Mesodermal cell (in vitro differentiated cells): ENCODE measurements around the gene MYLIP.

Experiments used
- H3K27ac ChIP-seq: 2 replicates; pipeline ENCODE4 v1.7.0; 2013; ENCODE audit warnings: mild to moderate bottlenecking, low read depth, low read length, moderate library complexity; ENCODE audit not compliant: severe bottlenecking
- H3K36me3 ChIP-seq: 2 replicates; pipeline ENCODE4 v1.7.1; 2013; ENCODE audit warnings: mild to moderate bottlenecking, low read length, moderate library complexity; ENCODE audit not compliant: control insufficient read depth, insufficient read depth
- H3K4me1 ChIP-seq: one replicate; pipeline ENCODE4 v1.7.1; 2013; ENCODE audit warnings: mild to moderate bottlenecking, low read length; ENCODE audit not compliant: insufficient read depth, control insufficient read depth, poor library complexity, severe bottlenecking
- H3K4me3 ChIP-seq: 2 replicates; pipeline ENCODE4 v1.7.0; 2013; ENCODE audit warnings: low read length, control low read depth, mild to moderate bottlenecking; ENCODE audit not compliant: insufficient read depth, poor library complexity, severe bottlenecking; ENCODE audit errors: extremely low read depth
- H3K9me3 ChIP-seq: 2 replicates; pipeline ENCODE4 v1.7.1; 2013; ENCODE audit warnings: mild to moderate bottlenecking, low read length, moderate library complexity; ENCODE audit not compliant: control insufficient read depth
- WGBS, 2 experiments: methylation state at CpG; one replicate each; pipeline ENCODE4 v1.1.5; 2013; ENCODE audit warnings: missing lambda C conversion rate in 2 of 2; ENCODE audit not compliant: insufficient coverage in 2 of 2; 5-methylcytosine and 5-hydroxymethylcytosine counted together

Gene MYLIP

DNA sequence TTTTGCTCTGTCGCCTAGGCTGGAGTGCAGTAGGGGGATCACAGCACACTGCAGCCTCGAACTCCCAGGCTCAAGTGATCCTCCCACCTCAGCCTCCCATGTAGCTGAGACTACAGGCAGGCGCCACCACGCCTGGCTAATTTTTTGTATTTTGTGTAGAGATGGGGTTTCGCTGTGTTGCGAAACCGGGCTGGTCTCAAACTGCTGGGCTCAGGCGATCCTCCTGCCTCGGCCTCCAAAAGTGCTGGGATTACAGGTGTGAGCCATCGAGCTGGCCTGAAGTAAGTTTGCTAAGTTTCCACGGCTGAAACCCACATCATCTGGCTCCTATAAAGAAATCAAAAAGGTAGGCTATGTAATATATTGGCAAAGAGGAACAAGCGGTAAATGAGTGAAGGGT is 1.4 kb upstream of the MYLIP start:
- Histone ChIP-seq H3K36me3 (peaks cover 12% of the 10 kb centered on the region), H3K9me3 (no peaks in the 10 kb centered on the region), H3K4me3 (no peak overlapping the region), H3K27ac (no peak overlapping the region), H3K4me1 (peaks cover 3% of the 10 kb centered on the region)
- WGBS, 2 experiments: 79 to 90% methylated on average over 4 to 5 of the region's 12 CpGs

DNA sequence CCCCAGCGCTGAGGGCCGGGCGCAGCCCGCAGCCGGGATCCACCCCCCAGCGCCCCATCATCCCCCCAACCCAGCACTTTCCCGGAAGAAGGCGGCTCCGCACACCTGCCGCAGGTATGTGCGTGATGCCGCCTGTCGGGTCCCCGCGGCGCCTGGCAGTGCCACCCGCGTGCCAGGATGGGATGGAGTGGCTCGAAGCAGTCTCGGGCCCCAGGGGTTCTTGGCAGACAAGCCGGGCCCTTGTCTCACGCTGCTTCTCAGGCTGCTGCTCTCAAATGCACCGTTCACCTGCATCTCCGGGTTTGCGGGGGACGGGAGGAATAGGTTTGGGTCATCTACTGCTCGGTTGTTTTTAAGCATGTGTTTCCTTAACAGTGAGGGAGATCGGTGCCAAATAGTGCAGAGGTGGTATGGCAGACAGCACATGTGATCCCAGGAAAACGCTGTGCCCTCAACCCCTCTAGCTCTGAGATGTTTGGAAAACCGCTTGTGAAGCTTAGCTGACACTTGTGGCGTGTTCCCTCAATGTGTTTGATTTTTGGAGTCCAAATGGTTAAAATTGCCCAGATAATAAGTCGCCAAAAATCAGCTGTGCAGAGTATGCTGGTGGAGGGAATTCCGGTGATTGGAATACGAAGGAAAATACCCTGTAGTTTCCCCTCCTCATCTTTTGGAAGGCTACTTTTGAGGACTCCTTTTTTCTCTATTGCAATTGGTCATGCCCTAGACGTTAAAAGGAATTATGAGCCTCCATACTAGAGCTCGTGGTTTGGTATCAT is 926 bp downstream of the MYLIP start:
- Histone ChIP-seq H3K4me1 (peaks cover 24% of the 10 kb centered on the region), H3K27ac (peak overlapping the region; percentile 82), H3K4me3 (peak overlapping the region; percentile 94), H3K36me3 (peaks cover 26% of the 10 kb centered on the region), H3K9me3 (no peaks in the 10 kb centered on the region)
- WGBS, 2 experiments: 3 to 7% methylated on average over 28 to 30 of the region's 36 CpGs

DNA sequence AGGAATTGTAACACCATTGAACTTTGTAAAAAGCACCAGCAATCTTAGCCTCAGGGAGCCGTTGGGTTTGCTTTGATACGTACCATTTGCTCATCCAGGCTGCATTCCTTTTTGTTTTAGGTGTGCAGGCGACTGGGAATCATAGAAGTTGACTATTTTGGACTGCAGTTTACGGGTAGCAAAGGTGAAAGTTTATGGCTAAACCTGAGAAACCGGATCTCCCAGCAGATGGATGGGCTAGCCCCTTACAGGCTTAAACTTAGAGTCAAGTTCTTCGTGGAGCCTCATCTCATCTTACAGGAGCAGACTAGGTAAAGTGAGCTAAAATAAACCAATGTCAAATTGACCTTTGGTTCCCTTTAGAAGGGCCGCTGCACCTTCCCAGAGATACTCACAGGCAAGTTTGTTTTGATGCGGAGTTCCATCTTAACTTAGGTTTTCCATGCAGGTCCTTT is 1.6 kb downstream of the MYLIP start:
- 63 to 64% methylated on average over 6 to 7 of the region's 8 CpGs for WGBS, 2 experiments
- peak overlapping the region; percentile 94 for H3K4me3 ChIP-seq
- H3K4me1 ChIP-seq: peaks cover 31% of the 10 kb centered on the region
- no peaks in the 10 kb centered on the region for H3K9me3 ChIP-seq
- peak overlapping the region; percentile 82 for H3K27ac ChIP-seq
- H3K36me3 ChIP-seq: peaks cover 33% of the 10 kb centered on the region

DNA sequence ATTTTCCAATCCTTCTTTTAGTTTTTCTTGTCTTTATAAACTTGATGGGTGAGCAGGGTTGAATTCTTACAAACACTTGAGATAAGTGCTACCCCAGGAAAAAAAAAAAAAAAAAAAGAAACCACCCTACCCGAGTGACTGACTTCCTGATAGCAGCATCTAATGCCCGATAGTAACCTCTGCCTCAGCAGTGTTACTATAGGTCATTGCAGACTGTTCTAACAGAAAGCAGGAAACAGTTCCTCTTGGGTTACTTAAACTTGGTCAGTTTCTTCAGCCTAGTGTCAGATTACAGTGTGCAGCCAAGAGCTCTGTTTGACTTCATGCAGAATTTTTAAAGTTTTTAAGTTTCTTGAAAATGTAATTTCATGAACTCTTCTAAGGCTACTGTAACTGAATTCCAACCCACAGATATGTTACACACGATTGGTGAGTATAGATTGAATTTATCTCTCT is 2.1 kb downstream of the MYLIP start:
- Histone ChIP-seq H3K4me3 (peak overlapping the region; percentile 94), H3K27ac (peak overlapping the region; percentile 82), H3K9me3 (no peaks in the 10 kb centered on the region), H3K4me1 (peaks cover 31% of the 10 kb centered on the region), H3K36me3 (peaks cover 33% of the 10 kb centered on the region)
- 0% methylated on average over 1 to 2 of the region's 3 CpGs for WGBS, 2 experiments

DNA sequence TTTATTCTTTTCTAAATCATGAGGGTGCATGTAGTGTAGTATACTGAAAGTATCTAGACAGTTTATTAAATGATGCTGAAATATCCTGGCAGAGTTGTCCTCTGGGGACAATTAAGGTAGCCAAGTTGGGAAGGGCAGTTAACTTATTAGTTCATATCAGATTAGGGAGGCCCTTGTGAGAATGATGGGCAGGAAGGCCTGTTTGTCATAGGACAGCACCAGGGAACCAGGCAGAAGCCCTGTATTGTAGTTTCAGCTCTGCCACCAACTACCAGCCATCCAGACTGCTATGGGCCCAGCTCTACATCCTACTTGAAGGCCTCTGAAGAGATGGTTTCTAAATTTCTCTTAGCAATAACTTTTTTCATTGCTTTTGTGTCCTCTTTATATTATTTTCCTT is 4.0 kb downstream of the MYLIP start:
- Histone ChIP-seq H3K36me3 (peaks cover 48% of the 10 kb centered on the region), H3K4me3 (peak overlapping the region; percentile 94), H3K9me3 (no peaks in the 10 kb centered on the region), H3K4me1 (peaks cover 41% of the 10 kb centered on the region), H3K27ac (no peak overlapping the region)

DNA sequence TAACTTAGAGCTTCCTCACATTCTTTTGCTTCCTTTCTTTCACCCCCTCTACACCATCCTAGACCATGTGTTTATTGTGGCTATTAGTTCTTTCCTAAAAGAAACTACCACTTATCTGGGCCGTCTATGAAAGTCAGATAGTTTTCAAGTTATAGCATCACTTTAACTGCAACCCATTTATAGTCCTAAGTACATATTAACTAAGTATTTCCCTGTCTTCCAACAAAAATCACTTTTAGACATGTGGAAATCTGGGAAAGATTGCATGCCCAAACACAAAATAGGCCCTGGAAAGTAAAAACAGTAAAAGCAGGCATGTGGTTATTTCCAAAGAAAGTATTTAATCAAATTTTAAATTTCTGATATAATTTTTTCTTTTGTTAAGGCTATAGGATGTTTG is 5.5 kb downstream of the MYLIP start:
- Histone ChIP-seq H3K4me3 (no peak overlapping the region), H3K9me3 (no peaks in the 10 kb centered on the region), H3K27ac (no peak overlapping the region), H3K36me3 (peaks cover 63% of the 10 kb centered on the region), H3K4me1 (peaks cover 45% of the 10 kb centered on the region)
- WGBS, 2 experiments: no CpG with 5 or more reads among the region's 1 CpG

DNA sequence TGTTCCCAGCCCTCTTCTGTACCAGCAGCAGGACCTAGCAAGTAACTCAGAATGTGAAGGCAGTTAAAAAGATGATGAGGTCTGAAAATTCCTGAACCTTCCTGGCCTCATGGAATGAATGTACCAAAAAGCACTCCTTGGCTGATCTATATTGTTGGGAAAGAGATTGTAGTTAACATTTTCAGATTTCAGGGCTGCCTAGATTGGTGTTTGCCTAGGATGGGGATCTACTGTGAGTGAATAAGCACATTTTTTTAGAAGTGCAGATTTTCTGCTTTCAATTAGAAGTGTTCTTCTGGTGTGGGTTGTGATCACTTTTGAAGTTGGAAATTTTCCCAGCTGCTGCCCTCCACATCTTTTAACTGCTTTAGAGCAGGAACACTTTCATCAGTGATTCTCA is 6.2 kb downstream of the MYLIP start:
- Histone ChIP-seq H3K27ac (no peak overlapping the region), H3K9me3 (no peaks in the 10 kb centered on the region), H3K4me3 (no peak overlapping the region), H3K4me1 (peaks cover 45% of the 10 kb centered on the region), H3K36me3 (peaks cover 70% of the 10 kb centered on the region)

DNA sequence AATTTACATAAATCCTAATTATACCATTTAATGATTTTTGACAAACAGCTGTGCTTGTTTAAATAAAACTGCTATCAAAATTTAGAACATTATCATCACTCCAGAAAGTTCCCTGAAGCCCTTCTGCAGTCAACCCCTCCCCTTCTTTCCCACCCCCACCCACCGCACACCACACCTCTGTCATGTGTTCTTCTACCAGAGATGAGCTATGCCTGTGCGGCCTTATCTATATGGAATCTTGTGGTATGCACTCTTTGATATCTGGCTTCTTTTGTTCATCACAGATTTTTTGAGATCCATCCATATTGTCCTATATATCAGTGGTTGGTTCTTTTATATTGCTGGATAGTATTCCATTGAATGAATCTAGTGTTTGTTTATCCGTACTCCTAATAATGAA is 7.2 kb downstream of the MYLIP start:
- WGBS, 2 experiments: no CpG with 5 or more reads among the region's 3 CpGs
- H3K4me3 ChIP-seq: no peak overlapping the region
- no peak overlapping the region for H3K27ac ChIP-seq
- H3K36me3 ChIP-seq: peaks cover 71% of the 10 kb centered on the region
- peaks cover 45% of the 10 kb centered on the region for H3K4me1 ChIP-seq
- no peaks in the 10 kb centered on the region for H3K9me3 ChIP-seq

DNA sequence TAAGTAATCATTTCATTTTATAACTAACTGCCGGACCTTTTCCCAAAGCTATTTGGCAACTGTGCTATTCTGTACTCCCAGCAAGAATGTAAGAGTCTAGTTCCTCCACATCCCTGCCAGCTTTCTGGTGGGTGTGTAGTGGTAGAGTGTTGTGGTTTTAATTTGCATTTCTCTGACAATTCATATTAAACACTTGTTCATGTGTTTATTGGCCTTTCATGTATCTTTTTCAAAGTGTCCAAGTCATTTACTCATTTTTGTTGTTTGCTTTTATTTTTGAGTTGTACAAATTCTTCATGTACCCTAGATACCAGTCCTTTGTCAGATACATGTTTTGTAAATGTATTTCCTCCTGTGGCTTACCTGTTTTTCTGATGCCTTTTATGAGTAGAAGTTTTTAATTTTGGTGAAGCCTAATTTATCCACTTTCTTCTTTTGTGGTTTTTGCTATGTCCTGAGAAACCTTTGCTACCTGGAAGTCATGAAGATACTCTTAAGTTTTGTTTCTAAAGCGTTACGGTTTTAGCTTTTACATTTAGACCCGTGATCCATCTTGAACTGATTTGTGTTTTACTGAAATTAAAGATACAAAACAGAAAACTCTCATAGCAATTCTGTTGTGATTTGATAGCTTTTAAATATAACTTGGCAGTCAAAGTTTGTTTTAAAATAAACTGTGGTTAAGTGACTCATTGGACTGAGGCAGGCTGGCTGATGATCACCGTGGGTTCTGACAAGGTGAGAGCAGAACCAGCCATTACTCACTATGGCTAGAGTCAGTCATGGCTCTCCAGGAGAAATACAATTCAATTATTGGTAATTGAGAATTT is 8.0 kb downstream of the MYLIP start:
- H3K9me3 ChIP-seq: no peaks in the 10 kb centered on the region
- H3K36me3 ChIP-seq: peaks cover 74% of the 10 kb centered on the region
- no peak overlapping the region for H3K27ac ChIP-seq
- H3K4me1 ChIP-seq: peaks cover 45% of the 10 kb centered on the region
- H3K4me3 ChIP-seq: no peak overlapping the region
- WGBS, 2 experiments: 73 to 81% methylated on average over 1 to 3 of the region's 5 CpGs

DNA sequence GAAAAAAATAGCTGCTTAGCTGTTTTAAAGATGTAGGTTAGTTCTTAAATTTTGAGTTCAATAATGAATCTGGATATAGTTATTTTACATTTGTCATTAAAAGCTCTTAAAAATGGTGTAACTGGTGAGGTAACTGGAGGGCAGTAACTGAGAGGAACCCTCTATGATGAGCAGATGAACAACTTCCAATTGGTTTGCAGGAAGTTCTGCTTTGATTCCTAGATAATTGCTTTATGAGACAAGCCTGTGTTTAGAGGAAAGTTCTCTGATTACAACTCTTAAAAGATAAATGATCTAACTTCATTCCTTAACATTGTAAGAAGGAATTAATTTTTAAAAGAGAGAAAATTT is 8.5 kb downstream of the MYLIP start:
- Histone ChIP-seq H3K27ac (no peak overlapping the region), H3K36me3 (peaks cover 80% of the 10 kb centered on the region), H3K4me1 (peaks cover 45% of the 10 kb centered on the region), H3K4me3 (no peak overlapping the region), H3K9me3 (no peaks in the 10 kb centered on the region)

DNA sequence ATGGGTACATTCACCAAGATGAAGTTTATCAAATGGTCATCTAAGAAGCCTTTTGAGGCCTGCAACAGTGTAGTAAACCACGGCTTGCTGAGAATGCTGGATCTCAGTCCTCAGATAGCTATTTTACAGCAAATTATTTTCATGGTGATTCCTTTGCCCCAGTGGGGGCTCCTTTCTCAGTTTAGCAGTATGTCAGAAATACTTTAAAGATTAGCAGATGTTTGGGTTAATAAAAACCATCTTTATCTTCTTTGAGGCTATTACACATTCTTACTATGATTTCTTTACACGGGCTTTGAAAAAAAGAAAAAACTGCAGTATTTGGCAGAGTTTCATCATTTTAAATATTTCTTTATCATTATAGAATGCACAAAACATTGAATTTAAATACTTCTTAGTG is 10.7 kb downstream of the MYLIP start:
- Histone ChIP-seq H3K4me3 (no peak overlapping the region), H3K27ac (no peak overlapping the region), H3K4me1 (peaks cover 26% of the 10 kb centered on the region), H3K36me3 (peaks cover 90% of the 10 kb centered on the region), H3K9me3 (no peaks in the 10 kb centered on the region)
- 86 to 100% methylated on average over 1 of the region's 2 CpGs for WGBS, 2 experiments
